ENCODE measurements around the gene ILF2. TPM values are rescaled to one million over a fixed set of nuclear protein-coding genes. Genes with fewer than 3 reads are reported as not detected.
"Not testable (repeated sequence)": the region's sequence is repeated elsewhere in the genome, so short reads cannot be mapped to it uniquely, and the experiment has no call there.

ILF2 gene
- total RNA-seq, 3 donors from 2014 or later = 525 to 559 (median 531) TPM

- no peaks in the 10 kb centered on the region for H3K27me3 Mint-ChIP-seq (ENCODE audit: low read depth)
- H3K4me1 Mint-ChIP-seq (ENCODE audit: low read depth) = peaks cover 58% of the 10 kb centered on the region
- H3K9me3 Mint-ChIP-seq = no peaks in the 10 kb centered on the region
- H3K36me3 Mint-ChIP-seq (ENCODE audit: insufficient read depth) = peaks cover 38% of the 10 kb centered on the region
- DNase-seq (no peak), ATAC-seq (no peak)
- H3K4me3 Mint-ChIP-seq = no peak overlapping the region
Observed at GRCh38 chr1:153648000-153648643, 22.7 kb downstream of the ILF2 start.

GRCh38 chr1:153647346-153647714 is 23.5 kb downstream of the ILF2 start:
- Mint-ChIP-seq H3K4me1 (ENCODE audit: low read depth) (peaks cover 61% of the 10 kb centered on the region), H3K9me3 (no peaks in the 10 kb centered on the region), H3K36me3 (ENCODE audit: insufficient read depth) (peaks cover 40% of the 10 kb centered on the region), H3K4me3 (no peak overlapping the region), H3K27me3 (ENCODE audit: low read depth) (no peaks in the 10 kb centered on the region)
- ATAC-seq (no peak), DNase-seq (no peak)

GRCh38 chr1:153646672-153647345 is 24.0 kb downstream of the ILF2 start:
- DNase-seq = no peak
- no peak for ATAC-seq
- no peaks in the 10 kb centered on the region for H3K27me3 Mint-ChIP-seq (ENCODE audit: low read depth)
- peaks cover 45% of the 10 kb centered on the region for H3K36me3 Mint-ChIP-seq (ENCODE audit: insufficient read depth)
- no peaks in the 10 kb centered on the region for H3K9me3 Mint-ChIP-seq
- no peak overlapping the region for H3K4me3 Mint-ChIP-seq
- peaks cover 65% of the 10 kb centered on the region for H3K4me1 Mint-ChIP-seq (ENCODE audit: low read depth)

- Mint-ChIP-seq H3K4me1 (ENCODE audit: low read depth) (peaks cover 62% of the 10 kb centered on the region), H3K27me3 (ENCODE audit: low read depth) (no peaks in the 10 kb centered on the region), H3K36me3 (ENCODE audit: insufficient read depth) (peaks cover 55% of the 10 kb centered on the region), H3K9me3 (no peaks in the 10 kb centered on the region), H3K4me3 (no peak overlapping the region)
- ATAC-seq (no peak), DNase-seq (no peak)
Observed at GRCh38 chr1:153643816-153644215, 27.0 kb downstream of the ILF2 start.

GRCh38 chr1:153643100-153643499 is 27.7 kb downstream of the ILF2 start:
- H3K9me3 Mint-ChIP-seq = no peaks in the 10 kb centered on the region
- H3K4me3 Mint-ChIP-seq = no peak overlapping the region
- peaks cover 58% of the 10 kb centered on the region for H3K4me1 Mint-ChIP-seq (ENCODE audit: low read depth)
- ATAC-seq = no peak
- no peak for DNase-seq
- peaks cover 55% of the 10 kb centered on the region for H3K36me3 Mint-ChIP-seq (ENCODE audit: insufficient read depth)
- H3K27me3 Mint-ChIP-seq (ENCODE audit: low read depth) = no peaks in the 10 kb centered on the region

- DNase-seq = no peak
- Mint-ChIP-seq H3K36me3 (ENCODE audit: insufficient read depth) (peaks cover 57% of the 10 kb centered on the region), H3K9me3 (no peaks in the 10 kb centered on the region), H3K4me3 (no peak overlapping the region), H3K4me1 (ENCODE audit: low read depth) (peaks cover 59% of the 10 kb centered on the region), H3K27me3 (ENCODE audit: low read depth) (no peaks in the 10 kb centered on the region)
- no peak for ATAC-seq
Observed at GRCh38 chr1:153642161-153642560, 28.6 kb downstream of the ILF2 start.

GRCh38 chr1:153640861-153641260 is 29.9 kb downstream of the ILF2 start:
- H3K4me1 Mint-ChIP-seq (ENCODE audit: low read depth) = peaks cover 58% of the 10 kb centered on the region
- no peak overlapping the region for H3K4me3 Mint-ChIP-seq

GRCh38 chr1:153640213-153640612 is 30.6 kb downstream of the ILF2 start:
- not testable (repeated sequence) for H3K27me3 Mint-ChIP-seq (ENCODE audit: low read depth); H3K9me3 Mint-ChIP-seq; ATAC-seq; DNase-seq; H3K4me3 Mint-ChIP-seq
- Mint-ChIP-seq H3K4me1 (ENCODE audit: low read depth) (peaks cover 54% of the 10 kb centered on the region), H3K36me3 (ENCODE audit: insufficient read depth) (peaks cover 48% of the 10 kb centered on the region)

More at GRCh38 chr1:153640861-153641260, 29.9 kb downstream of the ILF2 start:
- peaks cover 54% of the 10 kb centered on the region for H3K36me3 Mint-ChIP-seq (ENCODE audit: insufficient read depth)
- H3K9me3 Mint-ChIP-seq = no peaks in the 10 kb centered on the region
- ATAC-seq (no peak), DNase-seq (no peak)
- no peaks in the 10 kb centered on the region for H3K27me3 Mint-ChIP-seq (ENCODE audit: low read depth)

GRCh38 chr1:153639280-153639679 is 31.5 kb downstream of the ILF2 start:
- Mint-ChIP-seq H3K9me3 (no peaks in the 10 kb centered on the region), H3K4me1 (ENCODE audit: low read depth) (peaks cover 47% of the 10 kb centered on the region), H3K27me3 (ENCODE audit: low read depth) (no peaks in the 10 kb centered on the region), H3K4me3 (no peak overlapping the region), H3K36me3 (ENCODE audit: insufficient read depth) (peaks cover 42% of the 10 kb centered on the region)
- DNase-seq (no peak), ATAC-seq (no peak)

- Mint-ChIP-seq H3K4me3 (no peak overlapping the region), H3K4me1 (ENCODE audit: low read depth) (peaks cover 41% of the 10 kb centered on the region), H3K27me3 (ENCODE audit: low read depth) (no peaks in the 10 kb centered on the region), H3K9me3 (no peaks in the 10 kb centered on the region), H3K36me3 (ENCODE audit: insufficient read depth) (peaks cover 33% of the 10 kb centered on the region)
- no peak for ATAC-seq
- DNase-seq = no peak
Observed at GRCh38 chr1:153638261-153638660, 32.5 kb downstream of the ILF2 start.

- DNase-seq = no peak
- H3K4me1 Mint-ChIP-seq (ENCODE audit: low read depth) = peaks cover 35% of the 10 kb centered on the region
- no peak for ATAC-seq
- H3K4me3 Mint-ChIP-seq = peak overlapping the region; percentile 92
- H3K9me3 Mint-ChIP-seq = no peaks in the 10 kb centered on the region
- no peaks in the 10 kb centered on the region for H3K27me3 Mint-ChIP-seq (ENCODE audit: low read depth)
- H3K36me3 Mint-ChIP-seq (ENCODE audit: insufficient read depth) = peaks cover 21% of the 10 kb centered on the region
Observed at GRCh38 chr1:153636312-153636711, 34.5 kb downstream of the ILF2 start.

- H3K27me3 Mint-ChIP-seq (ENCODE audit: low read depth) = no peaks in the 10 kb centered on the region
- H3K4me1 Mint-ChIP-seq (ENCODE audit: low read depth) = peaks cover 33% of the 10 kb centered on the region
- H3K4me3 Mint-ChIP-seq = peak overlapping the region; percentile 92
- no peaks in the 10 kb centered on the region for H3K9me3 Mint-ChIP-seq
- ATAC-seq (no peak), DNase-seq (no peak)
- peaks cover 17% of the 10 kb centered on the region for H3K36me3 Mint-ChIP-seq (ENCODE audit: insufficient read depth)
Observed at GRCh38 chr1:153635872-153636271, 34.9 kb downstream of the ILF2 start.

- peak; percentile 90 to 92 for ATAC-seq
- Mint-ChIP-seq H3K4me3 (peak within 1 kb of the TSS; percentile 92), H3K27me3 (ENCODE audit: low read depth) (no peaks in the 10 kb centered on the region), H3K4me1 (ENCODE audit: low read depth) (peaks cover 34% of the 10 kb centered on the region), H3K36me3 (ENCODE audit: insufficient read depth) (peaks cover 15% of the 10 kb centered on the region), H3K9me3 (no peaks in the 10 kb centered on the region)
- peak; percentile 95 for DNase-seq
Observed at GRCh38 chr1:153633754-153634665, 36.8 kb downstream of the ILF2 start, which contains the start of gene CHTOP. Gene CHTOP (plus strand): TSS chr1:153634066. CDS start chr1:153636589, 2,523 bp downstream.

- no peak for ATAC-seq
- H3K4me1 Mint-ChIP-seq (ENCODE audit: low read depth) = peaks cover 34% of the 10 kb centered on the region
- H3K36me3 Mint-ChIP-seq (ENCODE audit: insufficient read depth) = peaks cover 15% of the 10 kb centered on the region
- peak overlapping the region; percentile 92 for H3K4me3 Mint-ChIP-seq
- no peaks in the 10 kb centered on the region for H3K9me3 Mint-ChIP-seq
- H3K27me3 Mint-ChIP-seq (ENCODE audit: low read depth) = no peaks in the 10 kb centered on the region
- DNase-seq = no peak
Observed at GRCh38 chr1:153633161-153633753, 37.5 kb downstream of the ILF2 start.

Measured in activated T-cell treated with anti-CD3 and anti-CD28 coated beads, Interleukin-2, amount 50 U/mL, for 4 hours (primary cell).